ENCODE measurements around the gene AQP1.

DNA sequence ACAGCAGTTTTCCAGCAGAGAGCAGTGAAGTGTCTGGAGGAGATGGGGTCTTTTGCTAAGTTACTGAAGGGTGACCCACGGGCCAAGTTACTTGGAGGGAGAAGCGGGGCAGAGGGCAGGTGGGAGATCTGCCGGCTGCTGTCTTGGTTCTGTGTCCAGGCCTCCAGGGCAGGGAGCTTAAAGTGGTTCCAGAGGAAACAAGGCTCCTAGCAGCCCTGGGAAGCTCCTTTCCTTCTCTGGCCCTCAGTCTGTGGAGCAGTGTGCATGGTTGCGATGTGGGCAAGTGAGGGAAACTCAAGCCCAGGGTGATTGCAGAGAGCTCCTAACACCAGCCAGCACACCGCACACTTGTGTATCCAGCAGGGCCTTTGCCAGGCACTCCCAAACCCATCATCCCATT lies 58.4 kb downstream of the AQP1 start:
- TF ChIP-seq EP300 (IDR thresholded peaks at IDR 0.05; ENCODE audit: borderline replicate concordance) = no peak
- TF ChIP-seq RAD21 (IDR thresholded peaks at IDR 0.05; ENCODE audit: low read depth) = no peak
- TF ChIP-seq TEAD4 (IDR thresholded peaks at IDR 0.05) = no peak
- no peak for TF ChIP-seq CEBPB (IDR thresholded peaks at IDR 0.05)
- TF ChIP-seq, protein P1, sequence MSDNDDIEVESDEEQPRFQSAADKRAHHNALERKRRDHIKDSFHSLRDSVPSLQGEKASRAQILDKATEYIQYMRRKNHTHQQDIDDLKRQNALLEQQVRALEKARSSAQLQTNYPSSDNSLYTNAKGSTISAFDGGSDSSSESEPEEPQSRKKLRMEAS (IDR thresholded peaks at IDR 0.05) = no peak
- no peak for TF ChIP-seq EGR1 (IDR thresholded peaks at IDR 0.05)
- TF ChIP-seq, protein P2, sequence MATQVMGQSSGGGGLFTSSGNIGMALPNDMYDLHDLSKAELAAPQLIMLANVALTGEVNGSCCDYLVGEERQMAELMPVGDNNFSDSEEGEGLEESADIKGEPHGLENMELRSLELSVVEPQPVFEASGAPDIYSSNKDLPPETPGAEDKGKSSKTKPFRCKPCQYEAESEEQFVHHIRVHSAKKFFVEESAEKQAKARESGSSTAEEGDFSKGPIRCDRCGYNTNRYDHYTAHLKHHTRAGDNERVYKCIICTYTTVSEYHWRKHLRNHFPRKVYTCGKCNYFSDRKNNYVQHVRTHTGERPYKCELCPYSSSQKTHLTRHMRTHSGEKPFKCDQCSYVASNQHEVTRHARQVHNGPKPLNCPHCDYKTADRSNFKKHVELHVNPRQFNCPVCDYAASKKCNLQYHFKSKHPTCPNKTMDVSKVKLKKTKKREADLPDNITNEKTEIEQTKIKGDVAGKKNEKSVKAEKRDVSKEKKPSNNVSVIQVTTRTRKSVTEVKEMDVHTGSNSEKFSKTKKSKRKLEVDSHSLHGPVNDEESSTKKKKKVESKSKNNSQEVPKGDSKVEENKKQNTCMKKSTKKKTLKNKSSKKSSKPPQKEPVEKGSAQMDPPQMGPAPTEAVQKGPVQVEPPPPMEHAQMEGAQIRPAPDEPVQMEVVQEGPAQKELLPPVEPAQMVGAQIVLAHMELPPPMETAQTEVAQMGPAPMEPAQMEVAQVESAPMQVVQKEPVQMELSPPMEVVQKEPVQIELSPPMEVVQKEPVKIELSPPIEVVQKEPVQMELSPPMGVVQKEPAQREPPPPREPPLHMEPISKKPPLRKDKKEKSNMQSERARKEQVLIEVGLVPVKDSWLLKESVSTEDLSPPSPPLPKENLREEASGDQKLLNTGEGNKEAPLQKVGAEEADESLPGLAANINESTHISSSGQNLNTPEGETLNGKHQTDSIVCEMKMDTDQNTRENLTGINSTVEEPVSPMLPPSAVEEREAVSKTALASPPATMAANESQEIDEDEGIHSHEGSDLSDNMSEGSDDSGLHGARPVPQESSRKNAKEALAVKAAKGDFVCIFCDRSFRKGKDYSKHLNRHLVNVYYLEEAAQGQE (IDR thresholded peaks at IDR 0.05; ENCODE audit: low read depth) = no peak
- TF ChIP-seq TAF1 (IDR thresholded peaks at IDR 0.05; ENCODE audit: low read depth) = no peak
- TF ChIP-seq ZBTB7A (IDR thresholded peaks at IDR 0.05; ENCODE audit: low read depth) = no peak
- TF ChIP-seq YY1 (IDR thresholded peaks at IDR 0.05; ENCODE audit: low read depth) = no peak
- no peak for TF ChIP-seq FOXM1 (IDR thresholded peaks at IDR 0.05; ENCODE audit: borderline replicate concordance, low read depth)
- TF ChIP-seq, protein P3, sequence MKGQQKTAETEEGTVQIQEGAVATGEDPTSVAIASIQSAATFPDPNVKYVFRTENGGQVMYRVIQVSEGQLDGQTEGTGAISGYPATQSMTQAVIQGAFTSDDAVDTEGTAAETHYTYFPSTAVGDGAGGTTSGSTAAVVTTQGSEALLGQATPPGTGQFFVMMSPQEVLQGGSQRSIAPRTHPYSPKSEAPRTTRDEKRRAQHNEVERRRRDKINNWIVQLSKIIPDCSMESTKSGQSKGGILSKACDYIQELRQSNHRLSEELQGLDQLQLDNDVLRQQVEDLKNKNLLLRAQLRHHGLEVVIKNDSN (IDR thresholded peaks at IDR 0.05) = no peak
